Right lobe of liver (tissue), 6 donors: ENCODE measurements around the gene RBPMS2. TPM values are rescaled to one million over a fixed set of nuclear protein-coding genes. Genes with fewer than 3 reads are reported as not detected.
A peak's percentile ranks its signal among the peaks of the same experiment; 100 is the strongest.

Experiments used
- ATAC-seq, 4 donors: fragments of 200-7000 bp; cut with Tn5 transposase; one replicate each; pipeline ENCODE4 v1.9.1; 2020; ENCODE audit warnings: mild to moderate bottlenecking in 4 of 4, moderate library complexity in 4 of 4
- DNase-seq, 3 donors: peaks; one replicate each; pipeline ENCODE4 v3.0.0-alpha.2; 2020
- H3K27ac ChIP-seq, 3 donors: fragments of 200-600 bp; one replicate each; pipeline ENCODE4 v1.8.0; 2022
- H3K27me3 ChIP-seq, 2 donors: fragments of 200-600 bp; one replicate each; pipeline ENCODE4 v1.8.0; 2022
- H3K36me3 ChIP-seq, 4 donors: fragments of 200-600 bp; sonication (generic) in 1 of 4; one replicate each; pipeline versions ENCODE4 v1.5.1 to v1.8.0; 2017 to 2022; ENCODE audit warnings: control low read depth in 1 of 4
- H3K4me1 ChIP-seq, 4 donors: fragments of 200-600 bp; sonication (generic) in 1 of 4; one replicate each; pipeline versions ENCODE4 v1.5.1 to v1.8.0; 2017 to 2022; ENCODE audit warnings: control low read depth in 1 of 4
- H3K4me3 ChIP-seq, 3 donors: fragments of 200-600 bp; one replicate each; pipeline ENCODE4 v1.8.0; 2022
- H3K9me3 ChIP-seq, 4 donors: fragments of 200-600 bp; sonication (generic) in 1 of 4; one replicate each; pipeline versions ENCODE4 v1.5.1 to v1.8.0; 2017 to 2022; ENCODE audit warnings: control low read depth in 1 of 4
- CTCF ChIP-seq, 4 donors: fragments of 200-600 bp in 3 of 4; fragments of 450-650 bp in 1 of 4; IDR thresholded peaks; one replicate each; pipeline versions ENCODE4 v1.5.1 to v1.8.0; 2016 to 2022; ENCODE audit warnings: antibody characterized with exemption in 4 of 4, mild to moderate bottlenecking in 2 of 4
- POLR2A ChIP-seq: fragments of 450-650 bp; IDR thresholded peaks from one replicate; pipeline ENCODE4 v1.6.1; 2017; ENCODE audit warnings: antibody characterized with exemption, mild to moderate bottlenecking
- WGBS: methylation state at CpG from one replicate; pipeline ENCODE4 v1.1.6; 2018; ENCODE audit warnings: low coverage, low lambda C conversion rate; ENCODE audit not compliant: insufficient coverage; ENCODE audit errors: missing lambda C conversion rate; 5-methylcytosine and 5-hydroxymethylcytosine counted together
- intact Hi-C, 2 donors: fragments of 100-400 bp; cut with DNase I; formaldehyde crosslinking; loops; one replicate each; pipeline versions ENCODE4 v1.11.2 to v1.14.1; 2022
- total RNA-seq, 6 experiments: library from RNA; depleted of rRNA in 2 of 6; stranded (reverse); fragments of >200 nt in 2 of 6; fragmentation: NEBNext Ultra II Directional in 3 of 6; extraction: Animal tissue kit (Norgen Biotek cat#: 25700) in 3 of 6; gene quantifications; one replicate each; pipeline versions ENCODE4 v1.1.0 to v1.2.4, GENCODE V29; 2016 to 2023
- donor health status: DM: no; HTN: yes; CAD: no.
- donor health status: DM: no; HTN: no; CAD: no.
- donor health status: DM: no; HTN: no; CAD: no.
- donor health status: DM: no; HTN: yes; CAD: no.
- donor health status: DM: no; HTN: yes; CAD: no.

The RBPMS2 gene
- total RNA-seq, 6 experiments from 2014 or later = 2.5 to 13.6 (median 6.1) TPM

- Histone ChIP-seq H3K9me3 (no peaks in the 10 kb centered on the region), H3K4me1 (peaks cover 0 to 4% (median 0%) of the 10 kb centered on the region in 4 donors), H3K27me3 (no peaks in the 10 kb centered on the region), H3K36me3 (no peaks in the 10 kb centered on the region), H3K4me3 (no peak overlapping the region), H3K27ac (peak overlapping the region in 2 of 3 donors; percentile 34 to 40)
- intact Hi-C loops = no loop called here
- TF ChIP-seq CTCF (IDR thresholded peaks at IDR 0.05) (no peak), POLR2A (no peak)
- ATAC-seq (peak; percentile 76 to 90 (median 86)), DNase-seq (no peak)
- 36% methylated on average over 6 of the region's 6 CpGs for WGBS
Measured at GRCh38 chr15:64713592-64713991, 61.8 kb downstream of the RBPMS2 start.

GRCh38 chr15:64712353-64712752 lies 63.0 kb downstream of the RBPMS2 start:
- H3K36me3 ChIP-seq = no peaks in the 10 kb centered on the region
- WGBS = 83% methylated on average over 2 of the region's 2 CpGs
- H3K27ac ChIP-seq = no peak overlapping the region
- DNase-seq (no peak), ATAC-seq (no peak)
- no peaks in the 10 kb centered on the region for H3K27me3 ChIP-seq
- no peaks in the 10 kb centered on the region for H3K9me3 ChIP-seq
- TF ChIP-seq CTCF (IDR thresholded peaks at IDR 0.05) = no peak
- TF ChIP-seq POLR2A = no peak
- peaks cover 0 to 4% (median 0%) of the 10 kb centered on the region in 4 donors for H3K4me1 ChIP-seq
- intact Hi-C loops = no loop called here
- no peak overlapping the region for H3K4me3 ChIP-seq

GRCh38 chr15:64710676-64711428 lies 64.5 kb downstream of the RBPMS2 start:
- Histone ChIP-seq H3K36me3 (no peaks in the 10 kb centered on the region), H3K9me3 (no peaks in the 10 kb centered on the region), H3K27me3 (no peaks in the 10 kb centered on the region), H3K4me3 (no peak overlapping the region), H3K4me1 (peaks cover 0 to 16% (median 4%) of the 10 kb centered on the region in 4 donors), H3K27ac (no peak overlapping the region)
- DNase-seq (no peak), ATAC-seq (no peak)
- intact Hi-C loops = no loop called here
- no peak for TF ChIP-seq POLR2A
- no peak for TF ChIP-seq CTCF (IDR thresholded peaks at IDR 0.05)
- WGBS = 81% methylated on average over 5 of the region's 7 CpGs

- H3K4me3 ChIP-seq = no peak overlapping the region
- no peaks in the 10 kb centered on the region for H3K27me3 ChIP-seq
- no peaks in the 10 kb centered on the region for H3K9me3 ChIP-seq
- TF ChIP-seq CTCF (IDR thresholded peaks at IDR 0.05) (no peak), POLR2A (no peak)
- H3K27ac ChIP-seq = peak overlapping the region in 2 of 3 donors; percentile 68 to 84
- DNase-seq (no peak), ATAC-seq (peak in 2 of 4 donors; percentile 2 to 3)
- H3K36me3 ChIP-seq = no peaks in the 10 kb centered on the region
- intact Hi-C loops = no loop called here
- peaks cover 0 to 45% (median 20%) of the 10 kb centered on the region in 4 donors for H3K4me1 ChIP-seq
- 40% methylated on average over 10 of the region's 10 CpGs for WGBS
Measured at GRCh38 chr15:64706011-64706911, 69.1 kb downstream of the RBPMS2 start.
